ENCODE results near the gene CTSW. TPM values are rescaled to one million over a fixed set of nuclear protein-coding genes. Genes with fewer than 3 reads are reported as not detected.

Gene CTSW
- total RNA-seq, 1 experiment from 2014 or later, result not detected

DNA sequence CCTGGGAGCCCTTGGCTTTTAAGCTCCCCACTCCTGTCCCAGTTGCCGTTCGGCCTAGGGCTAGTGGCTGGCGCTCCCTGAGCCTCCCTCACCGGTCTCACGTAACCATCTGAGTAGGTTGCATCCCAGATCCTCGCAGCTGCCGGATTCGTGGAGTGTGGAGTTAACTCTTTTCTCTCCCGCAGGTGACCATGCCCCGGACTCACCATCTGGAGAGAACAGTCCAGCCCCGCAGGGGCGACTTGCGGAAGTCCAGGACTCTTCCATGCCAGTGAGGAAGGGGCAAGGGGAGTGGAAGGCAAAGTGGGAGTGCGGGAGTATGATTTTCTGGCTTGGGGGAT is 18.5 kb upstream of the CTSW start:
- peaks cover 8% of the 10 kb centered on the region for H3K36me3 ChIP-seq (ENCODE audit: control insufficient read depth, insufficient read depth, low read length)
- H3K4me3 ChIP-seq (ENCODE audit: low read depth in 2 of 2, low read length in 2 of 2), result peak overlapping the region; percentile 85 to 99
- ATAC-seq, result no peak
- CTCF ChIA-PET, result interaction anchor here (3.3 kb wide), 1 partner anchor 24 kb away, joined by 14 read pairs; no protein-coding TSS in a partner anchor
- DNase-seq (ENCODE audit: low read depth, low spot score), result no peak
- intact Hi-C loops (cut with micrococcal nuclease; ENCODE audit: unreplicated experiment), result no loop called here
- TF ChIP-seq POLR2AphosphoS5 (IDR thresholded peaks at IDR 0.05; ENCODE audit: low read depth, low read length) (no peak), SIN3A (IDR thresholded peaks at IDR 0.05; ENCODE audit: borderline replicate concordance, insufficient read depth, low read depth, low read length) (no peak), TCF7L2 (IDR thresholded peaks at IDR 0.05; ENCODE audit: low read depth, low read length) (no peak)
- TF ChIP-seq, protein P1, sequence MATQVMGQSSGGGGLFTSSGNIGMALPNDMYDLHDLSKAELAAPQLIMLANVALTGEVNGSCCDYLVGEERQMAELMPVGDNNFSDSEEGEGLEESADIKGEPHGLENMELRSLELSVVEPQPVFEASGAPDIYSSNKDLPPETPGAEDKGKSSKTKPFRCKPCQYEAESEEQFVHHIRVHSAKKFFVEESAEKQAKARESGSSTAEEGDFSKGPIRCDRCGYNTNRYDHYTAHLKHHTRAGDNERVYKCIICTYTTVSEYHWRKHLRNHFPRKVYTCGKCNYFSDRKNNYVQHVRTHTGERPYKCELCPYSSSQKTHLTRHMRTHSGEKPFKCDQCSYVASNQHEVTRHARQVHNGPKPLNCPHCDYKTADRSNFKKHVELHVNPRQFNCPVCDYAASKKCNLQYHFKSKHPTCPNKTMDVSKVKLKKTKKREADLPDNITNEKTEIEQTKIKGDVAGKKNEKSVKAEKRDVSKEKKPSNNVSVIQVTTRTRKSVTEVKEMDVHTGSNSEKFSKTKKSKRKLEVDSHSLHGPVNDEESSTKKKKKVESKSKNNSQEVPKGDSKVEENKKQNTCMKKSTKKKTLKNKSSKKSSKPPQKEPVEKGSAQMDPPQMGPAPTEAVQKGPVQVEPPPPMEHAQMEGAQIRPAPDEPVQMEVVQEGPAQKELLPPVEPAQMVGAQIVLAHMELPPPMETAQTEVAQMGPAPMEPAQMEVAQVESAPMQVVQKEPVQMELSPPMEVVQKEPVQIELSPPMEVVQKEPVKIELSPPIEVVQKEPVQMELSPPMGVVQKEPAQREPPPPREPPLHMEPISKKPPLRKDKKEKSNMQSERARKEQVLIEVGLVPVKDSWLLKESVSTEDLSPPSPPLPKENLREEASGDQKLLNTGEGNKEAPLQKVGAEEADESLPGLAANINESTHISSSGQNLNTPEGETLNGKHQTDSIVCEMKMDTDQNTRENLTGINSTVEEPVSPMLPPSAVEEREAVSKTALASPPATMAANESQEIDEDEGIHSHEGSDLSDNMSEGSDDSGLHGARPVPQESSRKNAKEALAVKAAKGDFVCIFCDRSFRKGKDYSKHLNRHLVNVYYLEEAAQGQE (IDR thresholded peaks at IDR 0.05; ENCODE audit: insufficient read depth in 1 of 2, low read depth in 2 of 2, low read length in 1 of 2), result no peak
- TF ChIP-seq, protein P2, sequence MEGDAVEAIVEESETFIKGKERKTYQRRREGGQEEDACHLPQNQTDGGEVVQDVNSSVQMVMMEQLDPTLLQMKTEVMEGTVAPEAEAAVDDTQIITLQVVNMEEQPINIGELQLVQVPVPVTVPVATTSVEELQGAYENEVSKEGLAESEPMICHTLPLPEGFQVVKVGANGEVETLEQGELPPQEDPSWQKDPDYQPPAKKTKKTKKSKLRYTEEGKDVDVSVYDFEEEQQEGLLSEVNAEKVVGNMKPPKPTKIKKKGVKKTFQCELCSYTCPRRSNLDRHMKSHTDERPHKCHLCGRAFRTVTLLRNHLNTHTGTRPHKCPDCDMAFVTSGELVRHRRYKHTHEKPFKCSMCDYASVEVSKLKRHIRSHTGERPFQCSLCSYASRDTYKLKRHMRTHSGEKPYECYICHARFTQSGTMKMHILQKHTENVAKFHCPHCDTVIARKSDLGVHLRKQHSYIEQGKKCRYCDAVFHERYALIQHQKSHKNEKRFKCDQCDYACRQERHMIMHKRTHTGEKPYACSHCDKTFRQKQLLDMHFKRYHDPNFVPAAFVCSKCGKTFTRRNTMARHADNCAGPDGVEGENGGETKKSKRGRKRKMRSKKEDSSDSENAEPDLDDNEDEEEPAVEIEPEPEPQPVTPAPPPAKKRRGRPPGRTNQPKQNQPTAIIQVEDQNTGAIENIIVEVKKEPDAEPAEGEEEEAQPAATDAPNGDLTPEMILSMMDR (IDR thresholded peaks at IDR 0.05), result no peak
- no peaks in the 10 kb centered on the region for H3K9me3 ChIP-seq (ENCODE audit: control insufficient read depth, insufficient read depth, low read depth, low read length)
- no TSS peak for BruUV-seq (replicated peaks)
- H3K27me3 ChIP-seq (ENCODE audit: control insufficient read depth, insufficient read depth, low read length), result no peaks in the 10 kb centered on the region
- in situ Hi-C loops (cut with HindIII; ENCODE audit: low pct_unique_long_range_greater_than_20kb, low sequenced_read_pairs), result no loop called here
- POLR2A ChIA-PET, result interaction anchor here (0.6 to 1.9 kb wide), 4 partner anchors 9 to 45 kb away, joined by 3 to 7 read pairs (median 4); no protein-coding TSS in a partner anchor
- H3K27ac ChIP-seq (ENCODE audit: low read length), result peak overlapping the region; percentile 98
- peaks cover 27% of the 10 kb centered on the region for H3K4me1 ChIP-seq (ENCODE audit: control insufficient read depth, insufficient read depth, low read length)

DNA sequence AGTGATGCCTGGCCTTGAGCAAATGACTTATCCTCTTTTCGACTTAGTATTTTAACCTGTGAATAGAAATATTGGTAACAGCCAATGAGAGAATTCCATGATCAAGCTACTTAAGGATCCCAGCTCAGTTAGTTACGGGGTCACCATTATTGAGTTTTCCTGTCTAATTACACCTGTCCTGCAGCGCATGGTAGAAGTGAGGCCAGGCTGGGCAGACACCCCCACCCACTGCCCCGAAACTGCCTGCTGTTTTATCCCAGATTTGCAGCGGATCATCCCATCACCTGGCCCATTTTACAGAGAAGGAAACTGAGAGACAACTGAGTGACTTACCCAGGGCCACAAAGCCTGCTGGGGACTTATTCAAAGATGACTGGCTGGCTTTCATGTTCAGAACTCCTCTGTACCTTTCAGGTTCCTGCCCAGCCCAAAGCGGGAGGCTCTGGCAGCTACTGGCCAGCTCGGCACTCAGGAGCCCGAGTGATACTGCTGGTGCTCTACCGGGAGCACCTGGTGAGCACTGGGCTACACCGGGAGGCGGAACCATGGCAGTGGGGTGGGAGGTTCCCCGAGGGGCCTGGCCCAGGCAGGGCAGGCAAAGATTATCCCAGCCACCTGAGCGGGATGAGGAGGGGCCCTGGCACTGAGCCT is 18.0 kb upstream of the CTSW start:
- H3K27me3 ChIP-seq (ENCODE audit: control insufficient read depth, insufficient read depth, low read length), result no peaks in the 10 kb centered on the region
- in situ Hi-C loops (cut with HindIII; ENCODE audit: low pct_unique_long_range_greater_than_20kb, low sequenced_read_pairs), result no loop called here
- BruUV-seq (replicated peaks), result no TSS peak
- H3K4me3 ChIP-seq (ENCODE audit: low read depth in 2 of 2, low read length in 2 of 2), result peak overlapping the region; percentile 85 to 99
- H3K27ac ChIP-seq (ENCODE audit: low read length), result peak overlapping the region; percentile 98
- ChIA-PET CTCF (no interaction called here), POLR2A (interaction anchor here (0.8 to 1.9 kb wide), 2 partner anchors 8 to 10 kb away, joined by 4 to 7 read pairs; no protein-coding TSS in a partner anchor)
- no peak for TF ChIP-seq TCF7L2 (IDR thresholded peaks at IDR 0.05; ENCODE audit: low read depth, low read length)
- TF ChIP-seq POLR2AphosphoS5 (IDR thresholded peaks at IDR 0.05; ENCODE audit: low read depth, low read length), result no peak
- no peak for TF ChIP-seq SIN3A (IDR thresholded peaks at IDR 0.05; ENCODE audit: borderline replicate concordance, insufficient read depth, low read depth, low read length)
- TF ChIP-seq, protein P2 (IDR thresholded peaks at IDR 0.05), result no peak
- intact Hi-C loops (cut with micrococcal nuclease; ENCODE audit: unreplicated experiment), result no loop called here
- DNase-seq (ENCODE audit: low read depth, low spot score) (no peak), ATAC-seq (no peak)
- H3K4me1 ChIP-seq (ENCODE audit: control insufficient read depth, insufficient read depth, low read length), result peaks cover 25% of the 10 kb centered on the region
- H3K9me3 ChIP-seq (ENCODE audit: control insufficient read depth, insufficient read depth, low read depth, low read length), result no peaks in the 10 kb centered on the region
- H3K36me3 ChIP-seq (ENCODE audit: control insufficient read depth, insufficient read depth, low read length), result peaks cover 3% of the 10 kb centered on the region

Measured in Panc1 (cell line).